GM12878 (cell line): ENCODE results near the gene FGF14. TPM values are rescaled to one million over a fixed set of nuclear protein-coding genes. Genes with fewer than 3 reads are reported as not detected.

Source experiments
- ATAC-seq: fragments of 200-7000 bp; cut with Tn5 transposase; 3 replicates; pipeline ENCODE4 v1.9.1; 2020; ENCODE audit warnings: mild to moderate bottlenecking, moderate library complexity
- BruUV-seq: library from RNA; stranded (reverse); fragments of 400-500 nt; replicated peaks from 2 replicates; lab custom pipeline; 2021; lab: Mats Ljungman, UMichigan
- CTCF ChIA-PET: fragments of 300-600 bp; sonication (Branson Sonifier 250); formaldehyde crosslinking; extraction: SDS; loops from one replicate; lab custom pipeline; 2021; ENCODE audit warnings: inconsistent platforms; lab: Yijun Ruan, JAX
- POLR2A ChIA-PET: fragments of 350-600 bp; formaldehyde crosslinking; extraction: SDS; loops from one replicate; lab custom pipeline; 2021; ENCODE audit warnings: inconsistent platforms; lab: Charles Lee
- RAD21 ChIA-PET: fragments of 300-600 bp; sonication (Branson Sonifier 250); formaldehyde crosslinking; loops from one replicate; lab custom pipeline; 2023; ENCODE audit warnings: antibody characterized with exemption; ENCODE audit not compliant: unreplicated experiment; lab: Charles Lee
- SMC1A ChIA-PET: fragments of 300-600 bp; sonication (Branson Sonifier 250); formaldehyde crosslinking; loops from one replicate; lab custom pipeline; 2023; ENCODE audit not compliant: unreplicated experiment, uncharacterized antibody; lab: Charles Lee
- DNase-seq: peaks from one replicate; pipeline ENCODE4 v3.0.0-alpha.2; 2011; ENCODE audit warnings: low read depth, low spot score
- FAIRE-seq: peaks from 3 replicates; lab custom pipeline; 2011; peaks lifted over from hg19 to GRCh38; lab: Jason Lieb, UNC
- H2AFZ ChIP-seq: 2 replicates; pipeline ENCODE4 v1.6.0; 2011; ENCODE audit warnings: low read depth, low read length, control low read depth; ENCODE audit not compliant: control insufficient read depth
- H3K27ac ChIP-seq: 2 replicates; pipeline ENCODE4 v1.5.1; 2011; ENCODE audit warnings: control low read depth; ENCODE audit not compliant: control insufficient read depth, insufficient read depth
- H3K27me3 ChIP-seq, 2 experiments: replicated peaks in 1 of 2; 2 replicates each; pipeline versions ENCODE4 v1.6.0 to v1.6.1; 2011; ENCODE audit warnings: low read length in 1 of 2; ENCODE audit not compliant: control insufficient read depth in 2 of 2, insufficient read depth in 2 of 2
- H3K36me3 ChIP-seq, 2 experiments: 2 replicates each; pipeline ENCODE4 v1.5.1; 2011; ENCODE audit warnings: low read length in 1 of 2; ENCODE audit not compliant: control insufficient read depth in 2 of 2, insufficient read depth in 2 of 2
- H3K4me1 ChIP-seq: 2 replicates; pipeline ENCODE4 v1.6.1; 2011; ENCODE audit warnings: mild to moderate bottlenecking, low read length, moderate library complexity, mixed read lengths; ENCODE audit not compliant: control insufficient read depth, insufficient read depth
- H3K4me2 ChIP-seq: 2 replicates; pipeline ENCODE4 v1.6.0; 2011; ENCODE audit warnings: control low read depth; ENCODE audit not compliant: control insufficient read depth, insufficient read depth
- H3K4me3 ChIP-seq: fragments of 200-600 bp; sonication (generic); 2 replicates; pipeline ENCODE4 v1.5.1; 2016
- H3K79me2 ChIP-seq: 2 replicates; pipeline ENCODE4 v1.6.0; 2011; ENCODE audit warnings: low read length; ENCODE audit not compliant: control insufficient read depth, insufficient read depth
- H3K9ac ChIP-seq: 2 replicates; pipeline ENCODE4 v1.8.0; 2011; ENCODE audit warnings: low read length, control low read depth, mixed read lengths; ENCODE audit not compliant: control insufficient read depth, insufficient read depth
- H3K9me3 ChIP-seq: replicated peaks from 3 replicates; pipeline ENCODE4 v1.5.1; 2011; ENCODE audit warnings: mild to moderate bottlenecking, low read length; ENCODE audit not compliant: control insufficient read depth, insufficient read depth
- H4K20me1 ChIP-seq: 2 replicates; pipeline ENCODE4 v1.6.0; 2011; ENCODE audit not compliant: control insufficient read depth, insufficient read depth
- ATF2 ChIP-seq: IDR thresholded peaks from 2 replicates; pipeline ENCODE4 v1.6.1; 2012; ENCODE audit warnings: low read length, inconsistent platforms
- BRCA1 ChIP-seq: IDR thresholded peaks from 2 replicates; pipeline ENCODE4 v1.6.1; 2011; ENCODE audit warnings: low read depth, low read length, improper control_type of control experiment
- CBX3 ChIP-seq: fragments of 200-600 bp; sonication (generic); IDR thresholded peaks from 2 replicates; pipeline ENCODE4 v1.6.1; 2016; ENCODE audit warnings: low read depth, borderline replicate concordance
- DPF2 ChIP-seq: fragments of 450-650 bp; IDR thresholded peaks from 2 replicates; pipeline ENCODE4 v1.6.1; 2017; ENCODE audit warnings: mild to moderate bottlenecking
- HDAC6 ChIP-seq: fragments of 200-600 bp; sonication (generic); IDR thresholded peaks from one replicate; pipeline ENCODE4 v1.8.0; 2017; ENCODE audit warnings: antibody characterized with exemption; ENCODE audit not compliant: unreplicated experiment
- MLLT1 ChIP-seq: fragments of 450-650 bp; IDR thresholded peaks from 2 replicates; pipeline ENCODE4 v1.6.1; 2016; ENCODE audit warnings: mild to moderate bottlenecking
- PAX8 ChIP-seq: fragments of 450-650 bp; IDR thresholded peaks from 2 replicates; pipeline ENCODE4 v1.6.1; 2017; ENCODE audit warnings: mild to moderate bottlenecking, moderate library complexity
- PBX3 ChIP-seq: IDR thresholded peaks from 2 replicates; pipeline ENCODE4 v1.6.1; 2011; ENCODE audit warnings: mild to moderate bottlenecking, low read depth, low read length, moderate library complexity; ENCODE audit not compliant: insufficient replicate concordance
- RB1 ChIP-seq: fragments of 450-650 bp; formaldehyde crosslinking; IDR thresholded peaks from 2 replicates; pipeline ENCODE4 v1.6.1; 2017; ENCODE audit warnings: mild to moderate bottlenecking, borderline replicate concordance
- SREBF1 ChIP-seq: IDR thresholded peaks from 2 replicates; pipeline ENCODE4 v1.6.1; 2012; ENCODE audit warnings: mild to moderate bottlenecking, low read length
- STAT1 ChIP-seq: fragments of 450-650 bp; conservative IDR thresholded peaks from 2 replicates; pipeline ENCODE4 v1.6.1; 2014; ENCODE audit warnings: antibody characterized with exemption, mild to moderate bottlenecking
- ZNF207 ChIP-seq: fragments of 450-650 bp; IDR thresholded peaks from 2 replicates; pipeline ENCODE4 v1.6.1; 2014; ENCODE audit warnings: antibody characterized with exemption, mild to moderate bottlenecking, borderline replicate concordance
- WGBS: methylation state at CpG from one replicate; pipeline ENCODE4 v1.1.6; 2016; ENCODE audit warnings: low lambda C conversion rate; ENCODE audit not compliant: insufficient replicate concordance, insufficient coverage; ENCODE audit errors: missing lambda C conversion rate; 5-methylcytosine and 5-hydroxymethylcytosine counted together
- in situ Hi-C: fragments of 300-500 bp; cut with MboI; formaldehyde crosslinking; loops from 9 replicates; pipeline ENCODE4 v1.14.3; 2018; ENCODE audit warnings: mixed read lengths
- intact Hi-C: fragments of 100-400 bp; cut with micrococcal nuclease; formaldehyde crosslinking; loops from one replicate; pipeline ENCODE4 v1.14.2; 2022; ENCODE audit not compliant: unreplicated experiment
- polyA plus RNA-seq, 11 experiments: library from polyadenylated mRNA; depleted of rRNA in 4 of 11; unstranded in 6 of 11; stranded (reverse) in 5 of 11; fragments of >200 nt; fragmentation: Nextera tagmentation in 4 of 11; fragmentation: Illumina TruSeq in 1 of 11; extraction: Ambion mirVana in 4 of 11; extraction: Trizol in 1 of 11; gene quantifications; 1 replicate in 1 of 11; 2 replicates in 10 of 11; pipeline versions ENCODE4 v1.2.1 to v1.2.3, GENCODE V29; 2011 to 2016; ENCODE audit warnings: inconsistent platforms in 2 of 11, missing spikeins in 2 of 11, low read depth in 1 of 11
- total RNA-seq, 4 experiments: library from RNA; depleted of rRNA in 3 of 4; stranded (reverse); fragments of >200 nt in 3 of 4; fragmentation: Illumina TruSeq in 1 of 4; extraction: Trizol in 1 of 4; gene quantifications; 2 replicates each; pipeline versions ENCODE4 v1.2.1 to v1.2.3, GENCODE V29; 2013 to 2021

The FGF14 gene
- total and polyA plus RNA-seq, 10 of the 15 experiments (the other 5 are each of a cell fraction or from before 2014, with no cell fraction given): under 0.01 to 0.44 (median 0.04) TPM

GRCh38 chr13:101799196-101799595, 602.7 kb downstream of the FGF14 start (continued):
- TF ChIP-seq ATF2 (no peak), PAX8 (no peak), STAT1 (no peak), SREBF1 (no peak)
- TF ChIP-seq, all 136 proteins: peak for 0

GRCh38 chr13:101798437-101798836, 603.4 kb downstream of the FGF14 start:
- H2AFZ ChIP-seq: no peak overlapping the region
- POLR2A ChIA-PET: no interaction called here
- H4K20me1 ChIP-seq: no peaks in the 10 kb centered on the region
- in situ Hi-C loops: no loop called here
- TF ChIP-seq DPF2 (no peak), RB1 (no peak), ZNF207 (no peak), PBX3 (no peak), MLLT1 (no peak), BRCA1 (no peak), CBX3 (no peak), HDAC6 (no peak)
- TF ChIP-seq, all 136 proteins: peak for 0
- ChIA-PET RAD21 (no interaction called here), SMC1A (interaction anchor here (0.6 to 0.9 kb wide), 2 partner anchors 28 to 246 kb away, joined by 3 read pairs; no protein-coding TSS in a partner anchor), CTCF (no interaction called here)
- FAIRE-seq: no peak
- Histone ChIP-seq H3K4me3 (no peak overlapping the region), H3K27ac (no peak overlapping the region), H3K36me3 (no peaks in the 10 kb centered on the region), H3K9ac (no peak overlapping the region), H3K79me2 (no peaks in the 10 kb centered on the region), H3K4me2 (no peak overlapping the region), H3K27me3 (no peaks in the 10 kb centered on the region), H3K9me3 (no peaks in the 10 kb centered on the region), H3K4me1 (no peaks in the 10 kb centered on the region)
- no TSS peak for BruUV-seq
- WGBS: 33% methylated on average over 1 of the region's 1 CpG
- intact Hi-C loops: loop anchor here (10.0 kb wide), 1 partner anchor 656 kb away; no protein-coding TSS in a partner anchor
- no peak for DNase-seq
- peak; percentile 27; the same call in 1 of the 3 replicates for ATAC-seq
